ENCODE data around the gene FCHO2.
A peak's percentile ranks its signal among the peaks of the same experiment; 100 is the strongest.

The FCHO2 gene

DNA sequence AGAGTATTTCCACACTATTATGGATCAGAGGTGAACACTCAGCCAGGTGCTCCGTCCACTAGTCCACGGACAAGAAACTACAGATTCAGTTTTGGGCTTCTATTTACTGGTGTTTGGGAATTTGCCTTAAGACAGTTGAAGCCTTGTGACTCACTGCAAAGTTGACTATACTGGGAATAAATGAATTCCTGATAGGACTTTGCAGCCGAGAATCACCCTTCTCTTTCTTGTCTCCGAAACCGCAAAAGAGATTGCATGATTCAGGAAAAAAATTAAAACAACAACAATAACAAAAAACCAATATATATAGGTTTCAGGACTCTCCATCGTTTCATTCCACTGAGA is 165.2 kb downstream of the FCHO2 start:
- no peaks in the 10 kb centered on the region for H3K9me3 ChIP-seq (ENCODE audit: low read length)
- H3K4me2 ChIP-seq (ENCODE audit: low read length): no peak overlapping the region
- TF ChIP-seq EZH2 (IDR thresholded peaks at IDR 0.05; ENCODE audit: borderline replicate concordance, low read length): no peak
- no peak for TF ChIP-seq CTCF (IDR thresholded peaks at IDR 0.05; ENCODE audit: low read length)
- no peak overlapping the region for H3K9ac ChIP-seq (ENCODE audit: low read length)
- no peak overlapping the region for H3K27ac ChIP-seq (ENCODE audit: low read depth, low read length, poor library complexity, severe bottlenecking)
- no peaks in the 10 kb centered on the region for H3K36me3 ChIP-seq (ENCODE audit: insufficient read depth, low read length)
- no peaks in the 10 kb centered on the region for H3K9me2 ChIP-seq (ENCODE audit: low read depth, low read length)
- H3K4me1 ChIP-seq (ENCODE audit: insufficient read depth, low read length, severe bottlenecking): peaks cover 25% of the 10 kb centered on the region
- no peaks in the 10 kb centered on the region for H3K27me3 ChIP-seq (ENCODE audit: insufficient read depth, low read length)
- no peak overlapping the region for H3K4me3 ChIP-seq (ENCODE audit: low read depth, low read length, poor library complexity, severe bottlenecking)
- no peaks in the 10 kb centered on the region for H4K20me1 ChIP-seq (ENCODE audit: insufficient read depth, low read length)
- H2AFZ ChIP-seq (ENCODE audit: low read length): no peak overlapping the region
- no peaks in the 10 kb centered on the region for H3F3A ChIP-seq (ENCODE audit: insufficient read depth, low read length)
- H3K79me2 ChIP-seq (ENCODE audit: insufficient read depth, low read length): no peaks in the 10 kb centered on the region

DNA sequence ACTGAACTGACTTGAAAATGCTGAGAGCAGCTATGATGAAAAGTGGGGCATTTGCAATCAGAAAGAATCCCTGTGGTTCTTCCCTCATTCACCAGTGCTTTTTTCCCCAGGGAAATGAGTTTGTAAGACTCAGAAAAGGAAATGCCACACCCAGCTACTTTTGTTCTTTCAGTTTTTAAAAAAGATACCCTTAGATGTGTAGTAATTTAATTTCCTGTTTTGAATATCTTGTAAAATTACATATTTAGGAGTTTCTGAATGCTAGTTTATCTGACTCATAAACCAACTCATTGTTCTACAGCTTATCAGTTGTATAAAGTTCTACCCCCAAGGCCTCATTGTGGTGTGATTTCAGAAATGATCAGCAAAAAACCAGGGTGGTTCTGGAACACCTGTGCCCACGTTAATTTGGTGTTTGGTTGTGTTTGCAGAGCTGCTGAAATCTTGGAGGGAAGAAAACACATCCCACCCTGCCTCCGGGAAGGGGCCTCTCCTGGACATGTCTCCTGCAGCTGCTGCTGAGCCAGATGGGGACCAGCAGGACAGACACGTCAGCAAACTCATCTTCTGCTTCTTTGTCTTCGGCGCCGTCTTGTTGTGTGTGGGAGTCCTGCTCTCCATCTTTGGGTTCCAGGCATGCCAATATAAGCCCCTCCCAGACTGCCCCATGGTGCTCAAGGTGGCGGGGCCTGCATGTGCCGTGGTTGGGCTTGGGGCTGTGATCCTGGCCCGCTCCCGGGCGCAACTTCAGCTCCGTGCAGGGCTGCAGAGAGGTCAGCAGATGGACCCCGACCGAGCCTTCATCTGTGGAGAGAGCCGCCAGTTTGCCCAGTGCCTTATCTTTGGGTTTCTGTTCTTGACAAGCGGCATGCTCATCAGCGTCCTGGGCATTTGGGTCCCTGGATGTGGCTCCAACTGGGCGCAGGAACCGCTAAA is 167.3 kb downstream of the FCHO2 start:
- Histone ChIP-seq H2AFZ (ENCODE audit: low read length) (peak overlapping the region; percentile 1; the same call in 1 of the 2 replicates), H3K79me2 (ENCODE audit: insufficient read depth, low read length) (no peaks in the 10 kb centered on the region), H3K9me3 (ENCODE audit: low read length) (no peaks in the 10 kb centered on the region), H3K4me1 (ENCODE audit: insufficient read depth, low read length, severe bottlenecking) (peaks cover 35% of the 10 kb centered on the region), H4K20me1 (ENCODE audit: insufficient read depth, low read length) (no peaks in the 10 kb centered on the region), H3K9me2 (ENCODE audit: low read depth, low read length) (no peaks in the 10 kb centered on the region), H3K4me3 (ENCODE audit: low read depth, low read length, poor library complexity, severe bottlenecking) (no peak overlapping the region), H3K36me3 (ENCODE audit: insufficient read depth, low read length) (no peaks in the 10 kb centered on the region), H3K4me2 (ENCODE audit: low read length) (no peak overlapping the region; the same call in 1 of the 2 replicates), H3K27me3 (ENCODE audit: insufficient read depth, low read length) (no peaks in the 10 kb centered on the region), H3K9ac (ENCODE audit: low read length) (no peak overlapping the region), H3K27ac (ENCODE audit: low read depth, low read length, poor library complexity, severe bottlenecking) (peak overlapping the region; percentile 38), H3F3A (ENCODE audit: insufficient read depth, low read length) (no peaks in the 10 kb centered on the region)
- TF ChIP-seq CTCF (IDR thresholded peaks at IDR 0.05; ENCODE audit: low read length) (no peak), EZH2 (IDR thresholded peaks at IDR 0.05; ENCODE audit: borderline replicate concordance, low read length) (no peak)

DNA sequence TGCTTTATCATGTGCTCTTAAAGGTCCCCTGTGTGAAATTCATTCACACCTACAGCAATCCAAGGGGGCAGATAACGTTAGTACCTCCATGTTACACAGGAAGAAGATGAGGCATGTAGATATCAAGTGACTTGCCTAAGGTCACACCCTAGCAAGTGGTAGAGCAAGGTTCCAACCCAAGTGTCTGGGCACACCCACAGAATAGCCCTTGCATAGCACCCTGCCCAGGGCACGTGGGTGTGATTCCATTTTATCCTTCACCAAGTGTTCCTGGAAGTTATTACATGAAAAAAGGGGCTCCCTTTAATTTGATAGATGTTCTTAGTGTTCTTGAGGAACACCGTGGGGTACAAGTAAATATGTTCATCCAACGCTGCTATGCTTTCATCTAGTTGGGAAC is 169.4 kb downstream of the FCHO2 start:
- H3K36me3 ChIP-seq (ENCODE audit: insufficient read depth, low read length): no peaks in the 10 kb centered on the region
- no peaks in the 10 kb centered on the region for H4K20me1 ChIP-seq (ENCODE audit: insufficient read depth, low read length)
- no peaks in the 10 kb centered on the region for H3K27me3 ChIP-seq (ENCODE audit: insufficient read depth, low read length)
- no peaks in the 10 kb centered on the region for H3F3A ChIP-seq (ENCODE audit: insufficient read depth, low read length)
- no peaks in the 10 kb centered on the region for H3K79me2 ChIP-seq (ENCODE audit: insufficient read depth, low read length)
- H3K4me2 ChIP-seq (ENCODE audit: low read length): no peak overlapping the region
- H2AFZ ChIP-seq (ENCODE audit: low read length): no peak overlapping the region
- peaks cover 35% of the 10 kb centered on the region for H3K4me1 ChIP-seq (ENCODE audit: insufficient read depth, low read length, severe bottlenecking)
- no peak overlapping the region for H3K4me3 ChIP-seq (ENCODE audit: low read depth, low read length, poor library complexity, severe bottlenecking)
- no peaks in the 10 kb centered on the region for H3K9me2 ChIP-seq (ENCODE audit: low read depth, low read length)
- no peaks in the 10 kb centered on the region for H3K9me3 ChIP-seq (ENCODE audit: low read length)
- no peak overlapping the region for H3K27ac ChIP-seq (ENCODE audit: low read depth, low read length, poor library complexity, severe bottlenecking)
- H3K9ac ChIP-seq (ENCODE audit: low read length): no peak overlapping the region
- no peak for TF ChIP-seq CTCF (IDR thresholded peaks at IDR 0.05; ENCODE audit: low read length)
- TF ChIP-seq EZH2 (IDR thresholded peaks at IDR 0.05; ENCODE audit: borderline replicate concordance, low read length): no peak
